Adrenal gland (tissue), 12 donors: Measurements from ENCODE around the gene ANKFY1. TPM values are rescaled to one million over a fixed set of nuclear protein-coding genes. Genes with fewer than 3 reads are reported as not detected.
A peak's percentile ranks its signal among the peaks of the same experiment; 100 is the strongest.

ENCODE experiments used
- DNase-seq, 7 donors: peaks; one replicate each; pipeline ENCODE4 v3.0.0-alpha.2; 2019 to 2020
- H3K27ac ChIP-seq, 5 donors: fragments of 200-600 bp; sonication (generic) in 4 of 5; 1 replicate in 3 of 5; 2 replicates in 2 of 5; pipeline versions ENCODE4 v1.5.1 to v1.8.0; 2016 to 2020; ENCODE audit warnings: mild to moderate bottlenecking in 1 of 5
- H3K27me3 ChIP-seq: fragments of 200-600 bp; 2 replicates; pipeline ENCODE4 v1.8.0; 2021
- H3K36me3 ChIP-seq, 2 donors: fragments of 200-600 bp; replicated peaks in 1 of 2; 1 replicate in 1 of 2; 2 replicates in 1 of 2; pipeline versions ENCODE4 v1.5.1 to v1.8.0; 2018 to 2022
- H3K4me1 ChIP-seq, 2 donors: fragments of 200-600 bp; replicated peaks in 1 of 2; 1 replicate in 1 of 2; 2 replicates in 1 of 2; pipeline versions ENCODE4 v1.5.1 to v1.8.0; 2018 to 2021
- H3K4me3 ChIP-seq, 4 donors: fragments of 200-600 bp; sonication (generic) in 3 of 4; one replicate each; pipeline ENCODE4 v1.5.1; 2016 to 2018
- H3K9me3 ChIP-seq, 3 donors: fragments of 200-600 bp; sonication (generic) in 1 of 3; replicated peaks in 1 of 3; 1 replicate in 2 of 3; 2 replicates in 1 of 3; pipeline versions ENCODE4 v1.5.1 to v1.8.0; 2016 to 2021
- CTCF ChIP-seq, 6 experiments: fragments of 450-650 bp in 4 of 6; fragments of 200-600 bp in 2 of 6; sonication (generic) in 1 of 6; IDR thresholded peaks; 1 replicate in 5 of 6; 2 replicates in 1 of 6; pipeline versions ENCODE4 v1.5.1 to v1.8.0; 2016 to 2021; ENCODE audit warnings: antibody characterized with exemption in 6 of 6, mild to moderate bottlenecking in 2 of 6, moderate library complexity in 1 of 6
- POLR2A ChIP-seq, 2 donors: fragments of 450-650 bp; IDR thresholded peaks; one replicate each; pipeline ENCODE4 v1.6.1; 2017; ENCODE audit warnings: antibody characterized with exemption in 2 of 2, mild to moderate bottlenecking in 2 of 2, moderate library complexity in 1 of 2
- WGBS, 4 donors: extraction: QIAGEN DNeasy Blood & Tissue Kit in 2 of 4; methylation state at CpG; one replicate each; pipeline versions ENCODE4 v1.1.5 to v1.1.7; 2013 to 2017; 5-methylcytosine and 5-hydroxymethylcytosine counted together
- intact Hi-C, 2 donors: fragments of 100-400 bp; cut with DNase I; formaldehyde crosslinking; loops; one replicate each; pipeline versions ENCODE4 v1.14.1 to v1.15.0; 2022 to 2023
- polyA plus RNA-seq, 3 donors: library from polyadenylated mRNA; stranded (reverse); fragments of 200-250 nt in 2 of 3; fragments of 350-450 nt in 1 of 3; fragmentation: Illumina TruSeq in 1 of 3; extraction: RNeasy Lipid Tissue Mini Kit (QIAGEN cat#74804) in 1 of 3; gene quantifications; one replicate each; pipeline ENCODE4 v1.2.3, GENCODE V29; 2013 to 2014
- total RNA-seq, 9 donors: library from RNA; depleted of rRNA in 4 of 9; stranded (reverse); fragments of >200 nt in 4 of 9; fragments of 120-200 nt in 1 of 9; fragmentation: NEBNext Ultra II Directional in 1 of 9; extraction: Animal tissue kit (Norgen Biotek cat#: 25700) in 1 of 9; gene quantifications; one replicate each; pipeline versions ENCODE4 v1.1.0 to v1.2.4, GENCODE V29; 2013 to 2023
- donor health status: healthy with polysubstance abuse.
- donor health status: Bipolar disorder and iron deficiency.
- donor health status: DM: yes; HTN: yes; CAD: no.
- donor health status: DM: no; HTN: no; CAD: no.
- donor health status: DM: no; HTN: no; CAD: no.
- donor health status: DM: yes; HTN: yes; CAD: no.

Gene ANKFY1
- total and polyA plus RNA-seq, 12 donors, result 14.8 to 91.0 (median 46.7) TPM

- intact Hi-C loops, result no loop called here
- Histone ChIP-seq H3K4me1 (peaks cover 0 to 16% of the 10 kb centered on the region in 2 donors), H3K27ac (no peak overlapping the region), H3K9me3 (no peaks in the 10 kb centered on the region), H3K36me3 (no peaks in the 10 kb centered on the region), H3K4me3 (no peak overlapping the region), H3K27me3 (no peaks in the 10 kb centered on the region)
- no peak for DNase-seq
- WGBS, 4 donors, result 80 to 89% (median 86%) methylated on average over 5 of the region's 5 CpGs
- TF ChIP-seq POLR2A (IDR thresholded peaks at IDR 0.05) (no peak), CTCF (IDR thresholded peaks at IDR 0.05) (no peak)
Measured at GRCh38 chr17:4276514-4276913, 12.7 kb upstream of the ANKFY1 start.

GRCh38 chr17:4272972-4273368 lies 9.2 kb upstream of the ANKFY1 start:
- intact Hi-C loops, result no loop called here

GRCh38 chr17:4272213-4272971 lies 8.6 kb upstream of the ANKFY1 start:
- Histone ChIP-seq H3K4me3 (no peak overlapping the region), H3K27me3 (no peaks in the 10 kb centered on the region), H3K36me3 (peaks cover 0 to 6% of the 10 kb centered on the region in 2 donors), H3K27ac (peak overlapping the region in 2 of 5 donors; percentile 3 to 56), H3K4me1 (peaks cover 0 to 16% of the 10 kb centered on the region in 2 donors), H3K9me3 (no peaks in the 10 kb centered on the region)
- TF ChIP-seq CTCF (IDR thresholded peaks at IDR 0.05), result no peak
- TF ChIP-seq POLR2A (IDR thresholded peaks at IDR 0.05), result no peak
- peak in 5 of 7 donors; percentile 48 to 71 (median 60) for DNase-seq
- intact Hi-C loops, result no loop called here
- 51 to 55% (median 52%) methylated on average over 6 of the region's 6 CpGs for WGBS, 4 donors

More at GRCh38 chr17:4272972-4273368, 9.2 kb upstream of the ANKFY1 start:
- H3K9me3 ChIP-seq, result no peaks in the 10 kb centered on the region
- TF ChIP-seq POLR2A (IDR thresholded peaks at IDR 0.05) (no peak), CTCF (IDR thresholded peaks at IDR 0.05) (no peak)
- peaks cover 0 to 16% of the 10 kb centered on the region in 2 donors for H3K4me1 ChIP-seq
- WGBS, 4 donors, result 88 to 97% (median 90%) methylated on average over 4 of the region's 4 CpGs
- no peaks in the 10 kb centered on the region for H3K27me3 ChIP-seq
- H3K27ac ChIP-seq, result peak overlapping the region in 1 of 5 donors; percentile 56
- H3K36me3 ChIP-seq, result peaks cover 0 to 6% of the 10 kb centered on the region in 2 donors
- DNase-seq, result no peak
- H3K4me3 ChIP-seq, result no peak overlapping the region

GRCh38 chr17:4270736-4271135 lies 7.0 kb upstream of the ANKFY1 start:
- intact Hi-C loops, result no loop called here
- peaks cover 0 to 6% of the 10 kb centered on the region in 2 donors for H3K36me3 ChIP-seq
- DNase-seq, result no peak
- 39 to 59% (median 53%) methylated on average over 3 of the region's 3 CpGs for WGBS, 4 donors
- H3K27ac ChIP-seq, result no peak overlapping the region
- H3K9me3 ChIP-seq, result no peaks in the 10 kb centered on the region
- TF ChIP-seq POLR2A (IDR thresholded peaks at IDR 0.05) (no peak), CTCF (IDR thresholded peaks at IDR 0.05) (no peak)
- no peaks in the 10 kb centered on the region for H3K27me3 ChIP-seq
- H3K4me3 ChIP-seq, result no peak overlapping the region
- H3K4me1 ChIP-seq, result peaks cover 0 to 16% of the 10 kb centered on the region in 2 donors
